NCI-H1048 (cell line): ENCODE results near the gene RSPH1.

Experiments
- DNase-seq: peaks from one replicate; lab custom pipeline; 2025; lab: John Stamatoyannopoulos, UW

The RSPH1 gene

GRCh38 chr21:42531771-42532170 is 35.7 kb upstream of the RSPH1 start:
- no peak for DNase-seq

- DNase-seq = no peak
These were observed 34.1 kb upstream of the RSPH1 start for GRCh38 chr21:42530167-42530518.

GRCh38 chr21:42527489-42528158 is 31.6 kb upstream of the RSPH1 start:
- no peak for DNase-seq

GRCh38 chr21:42527127-42527488 is 31.1 kb upstream of the RSPH1 start:
- DNase-seq = no peak

GRCh38 chr21:42526379-42526727 is 30.3 kb upstream of the RSPH1 start:
- DNase-seq = no peak

GRCh38 chr21:42525676-42526378 is 29.8 kb upstream of the RSPH1 start:
- no peak for DNase-seq

GRCh38 chr21:42525029-42525581 is 29.1 kb upstream of the RSPH1 start:
- no peak for DNase-seq

GRCh38 chr21:42524341-42525028 is 28.5 kb upstream of the RSPH1 start:
- no peak for DNase-seq

- DNase-seq = no peak
These were observed 27.9 kb upstream of the RSPH1 start for GRCh38 chr21:42523941-42524340.

GRCh38 chr21:42523211-42523610 is 27.2 kb upstream of the RSPH1 start:
- DNase-seq = no peak

GRCh38 chr21:42522771-42523170 is 26.7 kb upstream of the RSPH1 start:
- no peak for DNase-seq

GRCh38 chr21:42522271-42522670 is 26.2 kb upstream of the RSPH1 start:
- DNase-seq = no peak

- DNase-seq = no peak
These were observed 25.8 kb upstream of the RSPH1 start for GRCh38 chr21:42521805-42522204.

- no peak for DNase-seq
These were observed 25.4 kb upstream of the RSPH1 start for GRCh38 chr21:42521384-42521783.

- DNase-seq = no peak
These were observed 24.7 kb upstream of the RSPH1 start for GRCh38 chr21:42520628-42521253.

- no peak for DNase-seq
These were observed 22.6 kb upstream of the RSPH1 start for GRCh38 chr21:42518626-42519025.

- DNase-seq = no peak
These were observed 22.2 kb upstream of the RSPH1 start for GRCh38 chr21:42518215-42518614.

GRCh38 chr21:42515708-42516502 is 19.9 kb upstream of the RSPH1 start:
- DNase-seq = no peak

GRCh38 chr21:42514883-42515228 is 18.8 kb upstream of the RSPH1 start:
- DNase-seq = no peak

- DNase-seq = no peak
These were observed 18.2 kb upstream of the RSPH1 start for GRCh38 chr21:42513985-42514882.
